HG03280 (cell line): ENCODE results near the gene ARHGEF25.
"Not testable (repeated sequence)": the region's sequence is repeated elsewhere in the genome, so short reads cannot be mapped to it uniquely, and the experiment has no call there.

Experiments
- ATAC-seq: cut with Tn5 transposase; IDR thresholded peaks from one replicate; pipeline ENCODE4 v1.9.1; 2021; ENCODE audit warnings: mild to moderate bottlenecking, moderate library complexity; ENCODE audit not compliant: unreplicated experiment

ARHGEF25 gene

DNA sequence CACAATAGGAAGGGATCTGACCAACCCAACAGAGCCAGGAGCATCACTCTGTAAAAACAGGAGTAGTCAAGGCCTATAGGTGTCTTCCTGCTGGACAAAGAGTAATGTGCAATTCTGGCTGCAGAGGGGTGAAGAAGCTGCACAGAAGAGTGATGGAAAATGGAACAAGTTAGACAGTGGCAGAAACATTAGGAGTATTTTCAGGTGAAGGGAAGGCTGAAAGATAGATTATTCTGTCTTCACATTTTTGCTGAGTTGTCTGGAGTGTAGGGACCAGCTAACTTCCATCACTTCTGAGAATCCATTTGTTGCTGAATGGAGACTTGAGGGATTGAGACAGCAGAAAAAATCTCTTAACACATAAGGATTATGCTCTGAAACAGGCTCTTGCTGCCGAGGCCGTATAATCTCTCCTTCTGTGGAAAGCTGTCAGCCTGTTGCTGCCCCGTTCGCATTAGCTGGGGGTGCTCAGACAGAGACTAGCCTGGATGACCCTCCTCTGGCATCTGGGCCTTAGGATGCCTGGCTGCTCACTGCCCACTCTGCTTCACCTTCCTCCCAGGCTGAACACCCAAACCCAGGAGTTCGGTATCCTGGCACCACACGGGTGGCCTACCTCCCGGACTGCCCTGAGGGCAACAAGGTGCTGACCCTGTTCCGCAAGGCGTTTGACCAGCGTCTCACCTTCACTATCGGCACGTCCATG lies 3.1 kb upstream of the ARHGEF25 start:
- ATAC-seq = no peak

DNA sequence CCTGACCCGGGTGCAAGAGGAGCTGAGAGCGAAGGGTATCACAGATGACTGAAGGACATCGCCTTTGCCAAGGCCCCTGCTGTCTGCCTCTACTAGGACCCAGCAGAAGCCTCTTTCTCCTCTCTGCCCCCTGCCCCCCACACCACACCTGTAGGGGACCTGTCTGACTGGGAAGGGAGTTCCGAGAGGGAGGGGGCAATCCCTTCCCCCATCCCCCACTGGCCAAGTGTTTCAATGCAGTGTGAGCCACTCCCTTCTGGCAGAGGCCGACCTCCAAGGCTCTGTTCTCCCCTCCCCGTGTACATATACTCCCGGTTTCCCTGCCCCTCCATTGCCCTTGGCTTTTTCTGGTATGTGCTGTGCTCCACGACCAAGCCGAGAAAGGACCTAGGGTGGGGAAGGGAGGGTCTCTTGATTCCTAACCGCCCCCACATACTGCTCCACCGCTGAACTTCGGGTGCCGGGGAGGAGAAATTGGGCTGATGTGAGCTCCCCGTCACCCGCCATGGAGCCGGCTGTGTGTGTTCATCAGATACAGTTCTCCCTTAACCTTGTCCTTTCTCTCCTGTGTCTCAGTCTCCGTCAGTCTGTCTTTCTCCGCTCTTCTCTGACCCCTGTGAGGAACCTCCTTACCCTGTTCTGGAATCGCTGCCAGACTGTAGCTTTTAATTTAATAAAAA lies 2.0 kb upstream of the ARHGEF25 start:
- no peak for ATAC-seq

DNA sequence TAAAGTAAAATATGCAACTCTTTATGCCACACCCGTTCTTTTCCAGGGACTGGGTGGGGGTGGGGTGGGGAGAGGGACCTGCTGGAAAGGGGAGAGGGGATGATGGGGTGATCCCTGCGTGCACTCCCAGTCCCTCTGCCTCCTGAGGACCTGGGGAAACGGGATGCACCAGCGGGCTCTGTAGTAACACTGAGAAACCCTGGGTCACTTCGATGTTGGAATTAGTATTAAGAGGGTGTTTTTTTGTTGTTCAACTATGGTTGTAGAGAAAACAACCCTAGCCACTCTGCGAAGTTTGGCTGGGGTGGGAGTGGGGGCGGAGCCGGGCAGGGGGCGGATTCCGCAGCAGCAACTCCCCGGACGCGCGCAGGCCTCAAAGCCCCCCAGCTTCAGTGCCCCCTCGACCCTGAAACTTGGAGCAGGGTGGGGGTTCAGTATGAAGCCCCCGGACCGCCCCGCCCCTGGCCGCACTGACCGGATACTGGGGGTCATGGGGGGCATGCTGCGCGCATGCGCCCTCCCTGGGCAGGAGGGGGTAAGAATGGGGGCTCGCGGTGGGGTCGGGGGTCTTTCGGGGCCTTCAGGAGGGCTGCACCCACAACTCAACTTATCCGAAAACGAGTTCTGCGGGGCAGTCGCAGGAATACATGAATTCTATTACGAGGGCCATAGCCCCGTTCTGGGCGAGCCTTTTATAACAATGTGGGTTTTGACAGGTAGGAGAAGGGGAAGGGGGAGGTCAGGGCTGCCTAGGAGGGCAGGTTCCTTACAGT lies 1.3 kb upstream of the ARHGEF25 start:
- no peak for ATAC-seq

DNA sequence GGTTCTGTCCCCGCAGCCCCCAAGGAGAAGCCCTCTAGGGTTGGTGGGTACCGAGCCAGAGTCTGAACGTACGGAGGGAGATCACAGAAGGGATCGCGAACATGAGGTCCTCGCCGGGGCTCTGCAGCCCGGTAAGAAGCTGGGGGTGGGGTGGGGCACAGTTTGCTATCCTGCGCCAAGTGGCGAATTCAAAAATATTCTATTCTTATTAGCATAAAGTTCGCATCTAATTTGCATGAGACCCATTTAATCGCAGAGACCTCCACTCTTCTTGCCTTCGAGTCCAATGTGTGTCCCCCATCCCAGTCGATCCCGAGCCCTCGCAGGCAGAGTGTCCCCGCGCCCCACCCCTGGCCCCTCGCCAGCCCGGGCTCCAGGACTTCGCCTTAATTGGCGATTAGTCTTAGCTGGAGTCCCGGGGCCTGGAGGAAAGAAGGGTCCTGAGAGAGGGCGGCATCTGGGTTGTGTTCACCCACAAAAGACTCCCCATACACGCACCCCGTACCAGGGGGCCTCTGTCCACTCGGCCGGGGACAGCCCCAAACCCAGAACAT lies 604 bp upstream of the ARHGEF25 start:
- no peak for ATAC-seq

DNA sequence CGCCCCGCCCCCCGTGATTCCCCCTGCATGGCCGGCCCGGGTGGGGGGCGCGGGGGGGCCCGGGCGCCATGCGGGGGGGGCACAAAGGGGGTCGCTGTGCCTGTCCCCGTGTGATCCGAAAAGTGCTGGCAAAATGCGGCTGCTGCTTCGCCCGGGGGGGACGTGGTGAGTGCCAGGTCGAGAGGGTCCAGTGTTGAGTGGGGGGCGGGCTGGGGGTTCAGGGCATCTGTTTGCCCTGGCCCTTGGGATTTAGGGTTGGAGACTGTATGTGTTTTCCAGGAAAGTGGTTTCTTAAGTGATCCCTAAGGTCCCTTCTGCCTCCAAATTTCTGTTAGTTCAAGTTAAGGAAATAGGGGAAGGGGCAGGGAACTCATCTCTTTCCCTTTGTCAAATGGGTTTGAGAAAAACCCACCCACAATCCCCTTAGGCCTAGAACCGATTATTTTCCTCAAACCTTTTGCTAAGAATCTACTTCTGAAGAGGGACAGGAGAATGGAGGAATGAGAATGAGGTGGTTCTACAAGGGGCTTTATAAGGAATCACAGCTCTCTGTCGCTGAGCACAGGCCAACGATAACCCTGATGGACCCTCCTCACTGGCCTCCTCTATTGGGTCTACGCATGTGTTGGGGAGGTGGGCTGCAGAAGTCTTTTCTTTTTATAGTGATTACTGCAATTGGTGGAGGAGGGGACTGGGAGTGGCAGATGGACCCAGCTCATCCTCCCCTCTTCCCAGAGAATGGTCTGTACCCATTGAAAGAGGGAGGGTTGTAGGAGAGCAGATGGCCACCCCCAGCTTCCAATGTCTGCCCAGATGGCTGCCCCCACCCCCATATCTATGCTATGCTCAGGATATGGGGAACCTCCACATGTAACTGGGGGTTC lies 834 bp downstream of the ARHGEF25 start:
- no peak for ATAC-seq

DNA sequence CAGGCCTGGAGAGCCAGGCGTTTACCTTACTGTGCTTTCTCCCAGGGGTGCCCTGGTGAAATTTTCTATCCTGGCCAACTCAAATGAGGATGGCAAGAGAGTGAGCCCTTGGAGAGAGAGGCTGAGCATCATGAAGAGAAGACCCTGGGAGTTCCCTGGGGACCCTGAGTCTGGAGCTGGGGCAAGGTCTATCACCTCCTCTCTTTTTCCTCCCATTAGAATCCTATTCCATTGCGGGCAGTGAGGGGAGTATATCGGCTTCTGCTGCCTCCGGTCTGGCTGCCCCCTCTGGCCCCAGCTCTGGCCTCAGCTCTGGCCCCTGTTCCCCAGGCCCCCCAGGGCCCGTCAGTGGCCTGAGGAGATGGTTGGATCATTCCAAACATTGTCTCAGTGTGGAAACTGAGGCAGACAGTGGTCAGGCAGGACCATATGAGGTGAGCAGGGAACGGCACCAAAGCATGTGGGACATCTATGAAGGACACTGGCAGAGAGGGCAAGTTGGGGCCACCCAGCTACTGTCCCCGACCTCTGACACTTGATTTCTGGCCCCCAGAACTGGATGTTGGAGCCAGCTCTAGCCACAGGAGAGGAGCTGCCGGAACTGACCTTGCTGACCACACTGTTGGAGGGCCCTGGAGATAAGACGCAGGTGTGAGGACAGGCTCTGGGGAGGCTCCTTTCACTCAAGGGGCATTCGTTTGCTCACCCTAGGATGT lies 1.6 kb downstream of the ARHGEF25 start:
- no peak for ATAC-seq

DNA sequence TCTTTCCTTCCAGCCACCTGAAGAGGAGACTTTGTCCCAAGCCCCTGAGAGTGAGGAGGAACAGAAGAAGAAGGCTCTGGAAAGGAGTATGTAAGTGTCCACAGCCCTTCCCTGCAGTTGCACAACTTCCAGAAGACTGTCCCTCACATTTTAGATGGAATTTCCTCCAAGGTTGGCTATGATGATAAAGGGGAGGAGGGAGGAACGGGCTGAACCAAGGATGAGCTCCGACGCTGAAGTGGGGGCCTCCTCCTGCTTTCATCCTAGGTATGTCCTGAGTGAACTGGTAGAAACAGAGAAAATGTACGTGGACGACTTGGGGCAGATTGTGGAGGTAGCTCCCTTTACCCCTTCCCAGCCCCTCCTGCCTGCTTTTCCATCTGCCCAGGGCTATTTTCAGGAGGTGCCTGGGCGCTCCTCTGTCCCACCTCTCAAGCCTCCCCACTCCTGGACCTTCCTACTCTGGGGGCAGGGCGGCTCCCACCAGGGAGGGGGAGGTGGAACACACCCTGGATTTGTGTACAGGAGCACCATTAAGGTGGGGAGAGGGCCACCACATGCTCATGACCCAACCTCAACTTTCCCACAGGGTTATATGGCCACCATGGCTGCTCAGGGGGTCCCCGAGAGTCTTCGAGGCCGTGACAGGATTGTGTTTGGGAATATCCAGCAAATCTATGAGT lies 2.3 kb downstream of the ARHGEF25 start:
- no peak for ATAC-seq

DNA sequence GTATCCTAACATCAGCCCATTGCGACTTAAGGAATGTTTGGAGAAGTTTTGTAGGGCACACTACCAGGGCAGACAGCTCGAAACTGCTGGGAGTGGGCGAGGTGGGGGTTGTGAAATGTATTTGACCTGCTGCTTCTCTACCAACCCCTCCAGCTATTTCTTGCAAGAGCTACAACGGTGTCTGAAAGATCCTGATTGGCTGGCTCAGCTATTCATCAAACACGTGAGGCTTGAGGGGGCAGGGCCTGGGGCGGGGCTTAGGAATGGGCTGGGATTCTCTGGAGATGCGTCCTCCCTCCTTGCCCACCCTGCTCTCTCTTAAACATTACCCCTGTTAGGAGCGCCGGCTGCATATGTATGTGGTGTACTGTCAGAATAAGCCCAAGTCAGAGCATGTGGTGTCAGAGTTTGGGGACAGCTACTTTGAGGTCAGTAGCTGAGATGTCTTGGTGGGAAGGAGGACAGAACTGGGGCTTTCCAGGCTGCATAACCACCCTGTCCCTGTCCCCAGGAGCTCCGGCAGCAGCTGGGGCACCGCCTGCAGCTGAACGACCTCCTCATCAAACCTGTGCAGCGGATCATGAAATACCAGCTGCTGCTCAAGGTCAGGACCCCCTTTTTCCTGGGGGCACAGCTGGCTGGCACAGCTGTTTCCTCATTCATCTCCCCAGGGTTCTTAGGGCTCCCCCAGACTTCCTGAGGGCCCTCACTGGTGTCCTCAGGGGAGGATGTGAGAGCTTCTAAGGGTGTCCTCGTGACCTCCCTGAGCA lies 3.1 kb downstream of the ARHGEF25 start:
- no peak for ATAC-seq

DNA sequence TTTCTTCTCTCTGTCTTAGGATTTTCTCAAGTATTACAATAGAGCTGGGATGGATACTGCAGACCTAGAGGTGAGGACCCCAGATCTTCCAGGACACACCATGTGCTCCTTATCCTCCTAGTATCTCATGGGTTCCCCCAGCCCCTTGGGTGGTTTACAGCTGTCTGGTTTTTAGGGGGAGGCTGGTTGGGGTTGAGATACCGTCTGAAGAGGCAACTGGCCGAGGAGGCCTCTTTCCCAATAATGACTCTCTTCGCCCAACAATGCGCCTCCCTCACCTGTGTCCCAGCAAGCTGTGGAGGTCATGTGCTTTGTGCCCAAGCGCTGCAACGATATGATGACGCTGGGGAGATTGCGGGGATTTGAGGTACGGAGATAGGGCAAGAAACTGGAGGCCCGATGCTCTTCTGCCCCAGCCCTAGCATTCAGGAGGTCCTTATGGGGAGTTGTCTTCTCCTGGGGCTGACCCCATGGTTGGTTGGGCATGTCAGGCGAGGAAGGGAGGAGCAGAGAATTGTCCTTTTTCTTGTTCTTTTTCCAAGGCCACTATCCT lies 3.8 kb downstream of the ARHGEF25 start:
- ATAC-seq = no peak

DNA sequence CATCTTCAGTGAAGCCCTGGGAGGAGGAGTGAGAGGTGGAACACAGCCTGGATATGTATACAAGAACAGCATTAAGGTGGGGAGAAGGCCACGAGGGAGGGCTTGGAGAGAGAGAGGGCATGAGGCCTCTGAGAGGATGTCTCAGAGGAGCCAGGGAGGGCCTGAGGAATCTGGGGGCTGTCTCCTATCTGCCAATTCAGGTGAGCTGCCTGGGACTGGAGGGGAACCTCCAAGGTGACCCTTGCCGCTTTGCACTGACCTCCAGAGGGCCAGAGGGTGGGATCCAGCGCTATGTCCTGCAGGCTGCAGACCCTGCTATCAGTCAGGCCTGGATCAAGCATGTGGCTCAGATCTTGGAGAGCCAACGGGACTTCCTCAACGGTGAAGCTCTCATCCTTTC lies 4.4 kb downstream of the ARHGEF25 start:
- ATAC-seq = no peak

DNA sequence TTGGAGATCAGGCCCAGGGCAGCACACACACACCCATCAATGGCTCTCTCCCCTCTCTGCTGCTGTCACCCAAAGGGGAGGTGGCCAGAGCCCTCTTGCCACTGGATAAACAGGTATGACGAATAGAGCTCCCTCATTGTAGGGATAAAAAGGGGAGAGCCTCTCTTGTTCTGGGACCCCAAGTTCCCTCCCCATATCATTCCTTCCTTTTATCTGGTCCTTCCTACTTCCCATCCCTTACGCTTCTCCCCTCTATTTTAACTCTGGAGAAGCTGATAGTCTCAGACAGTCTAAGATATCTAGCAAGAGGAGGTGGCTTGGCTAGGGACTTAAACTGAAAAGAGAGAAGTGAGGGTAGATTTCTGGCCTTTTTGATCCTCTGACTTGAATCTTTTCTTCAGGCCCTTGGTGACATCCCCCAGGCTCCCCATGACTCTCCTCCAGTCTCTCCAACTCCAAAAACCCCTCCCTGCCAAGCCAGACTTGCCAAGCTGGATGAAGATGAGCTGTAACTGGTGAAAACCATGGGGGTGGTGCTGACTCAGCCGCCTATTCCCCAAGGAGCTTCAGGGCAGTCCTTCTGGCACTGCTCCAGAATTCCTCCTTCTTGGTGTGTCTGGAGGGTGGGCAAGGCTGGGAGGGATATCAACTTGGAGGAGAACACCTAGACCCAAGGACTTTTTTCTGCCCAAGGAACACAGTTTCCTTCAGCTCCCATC lies 5.3 kb downstream of the ARHGEF25 start:
- no peak for ATAC-seq

DNA sequence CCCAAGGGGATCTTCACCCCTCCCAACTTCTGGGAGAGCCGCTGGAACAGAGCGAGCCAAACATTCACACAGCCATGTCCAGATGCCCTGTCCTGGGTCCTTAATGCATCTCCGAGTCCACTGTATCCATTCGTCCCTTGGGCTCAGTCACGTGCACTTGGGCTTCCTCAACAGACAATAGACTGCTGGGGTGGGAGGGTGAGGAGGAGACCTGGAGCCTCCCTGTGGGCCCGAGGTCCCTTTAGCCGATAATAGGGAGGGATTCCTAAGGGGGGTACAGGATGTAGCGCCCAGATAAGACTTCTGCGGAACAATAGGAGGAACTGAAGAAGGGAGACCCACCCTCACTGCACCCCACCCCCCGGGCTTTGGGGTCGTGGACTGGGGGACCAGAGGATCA lies 6.7 kb downstream of the ARHGEF25 start:
- ATAC-seq = no peak

DNA sequence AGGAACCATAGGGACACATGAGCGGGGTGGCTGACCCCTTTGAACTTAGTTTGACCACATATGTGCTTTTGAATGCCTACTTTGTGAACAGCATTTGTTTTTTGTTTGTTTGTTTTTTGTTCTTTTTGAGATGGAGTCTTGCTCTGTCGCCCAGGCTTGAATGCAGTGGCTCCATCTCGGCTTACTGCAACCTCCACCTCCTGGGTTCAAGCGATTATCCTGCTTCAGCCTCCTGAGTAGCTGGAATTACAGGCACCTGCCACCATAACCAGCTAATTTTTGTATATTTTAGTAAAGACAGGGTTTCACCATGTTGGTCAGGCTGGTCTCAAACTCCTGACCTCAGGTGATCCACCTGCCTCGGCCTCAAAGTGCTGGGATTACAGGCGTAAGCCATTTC lies 7.2 kb downstream of the ARHGEF25 start:
- not testable (repeated sequence) for ATAC-seq

DNA sequence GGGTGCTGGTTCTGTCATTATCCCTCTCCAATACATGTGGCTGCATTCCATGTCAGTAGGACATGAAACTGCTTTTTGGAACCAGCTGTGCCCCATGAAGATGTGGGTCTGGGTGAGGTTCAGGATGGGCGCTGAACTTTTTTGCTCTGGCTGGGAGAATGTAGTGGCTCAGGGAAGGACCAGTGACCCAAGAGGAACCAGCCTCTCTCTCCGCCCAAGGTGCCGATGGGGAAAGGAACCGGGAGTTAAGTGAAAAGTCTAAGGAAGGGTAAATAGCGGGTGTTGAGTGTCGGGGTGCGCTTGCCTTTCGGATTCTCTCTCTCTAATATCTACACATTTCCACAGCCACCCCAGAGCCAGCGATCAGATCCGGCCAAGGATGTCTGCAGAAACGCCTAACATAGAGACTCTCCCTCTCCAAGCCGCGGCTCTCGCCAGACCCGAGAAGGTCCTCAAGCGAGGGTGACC lies 7.8 kb downstream of the ARHGEF25 start:
- ATAC-seq = no peak

DNA sequence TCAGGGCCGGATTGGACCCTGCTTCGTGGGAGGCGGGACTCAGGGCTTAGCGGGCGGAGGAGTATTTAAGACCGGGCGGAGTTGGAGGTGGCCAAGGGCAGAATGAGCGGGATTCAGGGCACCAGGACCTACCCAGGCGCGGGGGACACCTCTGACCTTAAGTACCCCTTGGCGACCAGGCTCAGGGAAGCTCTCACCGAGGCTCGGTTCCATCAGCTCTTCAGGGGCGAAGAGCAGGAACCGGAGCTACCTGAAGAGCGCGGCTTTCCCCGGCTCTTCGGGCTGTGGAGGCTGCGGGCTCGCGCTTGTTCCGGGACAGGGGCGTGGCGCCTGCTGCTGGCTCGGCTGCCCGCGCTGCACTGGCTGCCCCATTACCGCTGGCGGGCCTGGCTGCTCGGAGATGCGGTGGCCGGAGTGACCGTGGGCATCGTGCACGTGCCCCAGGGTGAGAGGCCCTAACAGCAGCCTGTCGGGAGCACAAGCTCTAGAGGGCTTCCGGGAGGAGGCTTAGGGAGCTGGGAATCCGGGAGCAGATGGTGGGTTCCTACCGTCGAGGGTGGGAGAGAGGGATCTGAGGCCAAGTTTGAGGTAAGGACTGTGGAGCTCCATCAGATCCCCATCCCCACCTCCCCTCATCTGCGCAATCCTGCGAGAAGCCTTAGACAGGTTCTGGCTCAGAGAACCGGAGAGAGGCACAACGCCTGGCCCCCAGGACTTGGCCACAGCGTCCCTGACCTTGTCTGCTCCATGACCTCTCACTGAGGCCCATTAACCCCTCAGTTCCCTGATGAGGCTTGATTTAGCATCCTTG lies 8.4 kb downstream of the ARHGEF25 start:
- ATAC-seq = no peak

DNA sequence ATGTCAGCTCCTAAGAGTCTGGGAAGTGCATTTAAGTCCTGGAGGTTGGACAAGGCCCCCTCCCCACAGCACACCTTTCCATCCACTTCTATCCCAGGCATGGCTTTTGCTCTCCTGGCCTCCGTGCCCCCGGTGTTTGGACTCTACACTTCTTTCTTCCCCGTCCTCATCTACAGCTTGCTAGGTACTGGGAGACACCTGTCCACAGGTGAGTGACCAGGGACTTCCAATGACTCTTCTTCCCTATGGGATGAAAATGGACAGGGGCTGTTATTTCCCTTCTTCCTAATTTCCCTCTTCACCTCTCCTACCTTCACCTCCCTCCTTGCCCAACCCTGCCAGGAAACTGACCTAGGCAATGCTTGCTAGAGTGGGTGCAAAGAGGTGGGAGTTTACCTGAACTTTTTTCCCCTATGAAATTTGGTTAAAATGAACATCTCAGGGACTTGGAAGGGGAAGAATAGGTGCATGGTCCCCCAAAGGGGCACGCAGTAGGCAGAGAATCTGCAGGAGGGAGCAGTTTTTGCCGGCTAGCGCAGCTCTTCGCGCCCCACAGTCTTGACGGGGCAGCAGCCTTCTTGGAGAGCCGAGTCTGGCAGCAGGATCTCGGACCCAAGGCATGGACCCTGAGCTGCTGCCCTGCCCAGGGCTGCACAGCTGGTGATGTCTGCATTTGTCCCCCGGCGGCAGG lies 9.2 kb downstream of the ARHGEF25 start:
- ATAC-seq = no peak
